GM18511 (cell line): ENCODE data around the gene ALAS1.
"Not testable (repeated sequence)": the region's sequence is repeated elsewhere in the genome, so short reads cannot be mapped to it uniquely, and the experiment has no call there.

Experiments used
- ATAC-seq: cut with Tn5 transposase; IDR thresholded peaks from one replicate; pipeline ENCODE4 v1.9.1; 2021; ENCODE audit warnings: mild to moderate bottlenecking, moderate library complexity; ENCODE audit not compliant: unreplicated experiment

The ALAS1 gene

GRCh38 chr3:52176951-52177700, 20.8 kb upstream of the ALAS1 start:
- no peak for ATAC-seq

GRCh38 chr3:52177701-52178042, 20.3 kb upstream of the ALAS1 start:
- ATAC-seq: no peak

GRCh38 chr3:52178126-52178525, 19.8 kb upstream of the ALAS1 start:
- ATAC-seq: not testable (repeated sequence)

- no peak for ATAC-seq
Observed at GRCh38 chr3:52178537-52178936, 19.4 kb upstream of the ALAS1 start.

- ATAC-seq: no peak
Observed at GRCh38 chr3:52181543-52181942, 16.4 kb upstream of the ALAS1 start.

GRCh38 chr3:52182196-52182595, 15.8 kb upstream of the ALAS1 start:
- ATAC-seq: no peak

- no peak for ATAC-seq
Observed at GRCh38 chr3:52182691-52183090, 15.3 kb upstream of the ALAS1 start.

- no peak for ATAC-seq
Observed at GRCh38 chr3:52183786-52184445, 14.0 kb upstream of the ALAS1 start.

GRCh38 chr3:52184690-52185089, 13.3 kb upstream of the ALAS1 start:
- no peak for ATAC-seq

- ATAC-seq: no peak
Observed at GRCh38 chr3:52185311-52185710, 12.6 kb upstream of the ALAS1 start.

GRCh38 chr3:52185837-52186236, 12.1 kb upstream of the ALAS1 start:
- no peak for ATAC-seq

GRCh38 chr3:52186729-52187128, 11.2 kb upstream of the ALAS1 start:
- ATAC-seq: no peak

- ATAC-seq: no peak
Observed at GRCh38 chr3:52188556-52188955, 9.4 kb upstream of the ALAS1 start.

GRCh38 chr3:52190294-52191074, 7.5 kb upstream of the ALAS1 start:
- ATAC-seq: no peak

GRCh38 chr3:52191663-52192062, 6.3 kb upstream of the ALAS1 start:
- ATAC-seq: no peak

GRCh38 chr3:52193065-52193464, 4.9 kb upstream of the ALAS1 start:
- ATAC-seq: no peak

GRCh38 chr3:52194485-52195290, 3.3 kb upstream of the ALAS1 start:
- ATAC-seq: no peak

GRCh38 chr3:52195291-52195597, 2.7 kb upstream of the ALAS1 start:
- no peak for ATAC-seq

- ATAC-seq: no peak
Observed at GRCh38 chr3:52195823-52196331, 2.1 kb upstream of the ALAS1 start.

GRCh38 chr3:52196977-52197376, 983 bp upstream of the ALAS1 start:
- ATAC-seq: no peak

- ATAC-seq: peak; percentile 3
Observed at GRCh38 chr3:52197499-52197841, 490 bp upstream of the ALAS1 start.
